H1 (cell line): ENCODE data around the gene PLCB1. TPM values are rescaled to one million over a fixed set of nuclear protein-coding genes. Genes with fewer than 3 reads are reported as not detected.

Experiments
- CTCF ChIA-PET: fragments of 300-600 bp; sonication (Branson Sonifier 250); formaldehyde crosslinking; loops from one replicate; lab custom pipeline; 2021; ENCODE audit not compliant: partially characterized antibody; lab: Charles Lee
- POLR2A ChIA-PET: fragments of 300-600 bp; sonication (Branson Sonifier 250); formaldehyde crosslinking; loops from one replicate; lab custom pipeline; 2021; ENCODE audit warnings: inconsistent platforms; ENCODE audit not compliant: partially characterized antibody; lab: Charles Lee
- DNase-seq, 2 experiments: peaks; one replicate each; pipeline versions ENCODE4 v3.0.0 to v3.0.0-alpha.2; 2010 to 2022; ENCODE audit warnings: low spot score in 2 of 2, low read depth in 1 of 2, mixed read lengths in 1 of 2
- FAIRE-seq: peaks from 2 replicates; lab custom pipeline; 2011; peaks lifted over from hg19 to GRCh38; lab: Jason Lieb, UNC
- H2AFZ ChIP-seq: 2 replicates; pipeline ENCODE4 v1.8.1; 2012; ENCODE audit warnings: low read length, inconsistent platforms
- H2AK5ac ChIP-seq: 2 replicates; pipeline ENCODE4 v1.6.1; 2013; ENCODE audit warnings: low read depth, low read length
- H2BK120ac ChIP-seq: replicated peaks from 2 replicates; pipeline ENCODE3; 2013; ENCODE audit warnings: low read depth, low read length, inconsistent platforms
- H2BK12ac ChIP-seq: 2 replicates; pipeline ENCODE4 v1.6.1; 2013; ENCODE audit warnings: low read depth, low read length
- H2BK15ac ChIP-seq: 2 replicates; pipeline ENCODE4 v1.6.1; 2013; ENCODE audit warnings: low read length
- H2BK20ac ChIP-seq: 2 replicates; pipeline ENCODE4 v1.6.1; 2013; ENCODE audit warnings: low read length
- H2BK5ac ChIP-seq: 2 replicates; pipeline ENCODE4 v1.6.1; 2013; ENCODE audit warnings: low read depth, low read length
- H3K14ac ChIP-seq: 2 replicates; pipeline ENCODE4 v1.6.1; 2013; ENCODE audit warnings: inconsistent platforms; ENCODE audit not compliant: insufficient read length
- H3K18ac ChIP-seq: 2 replicates; pipeline ENCODE4 v1.6.1; 2013; ENCODE audit warnings: low read length; ENCODE audit errors: extremely low read depth
- H3K23ac ChIP-seq: 2 replicates; pipeline ENCODE4 v1.6.1; 2013; ENCODE audit warnings: inconsistent platforms; ENCODE audit not compliant: insufficient read length
- H3K23me2 ChIP-seq: 2 replicates; pipeline ENCODE4 v1.6.1; 2013; ENCODE audit warnings: low read depth, low read length
- H3K27ac ChIP-seq: 2 replicates; pipeline ENCODE4 v1.6.1; 2011; ENCODE audit warnings: low read depth, low read length, inconsistent platforms
- H3K27me3 ChIP-seq, 4 experiments: replicated peaks in 1 of 4; 1 replicate in 1 of 4; 2 replicates in 3 of 4; pipeline versions ENCODE4 v1.6.1 to v1.8.1; 2011 to 2013; ENCODE audit warnings: low read length in 3 of 4, mild to moderate bottlenecking in 3 of 4, inconsistent platforms in 2 of 4, mixed read lengths in 2 of 4, moderate library complexity in 1 of 4; ENCODE audit not compliant: control insufficient read depth in 3 of 4, insufficient read depth in 3 of 4; ENCODE audit errors: extremely low read depth in 1 of 4
- H3K36me3 ChIP-seq, 4 experiments: 2 replicates each; pipeline versions ENCODE4 v1.6.1 to v1.8.1; 2011 to 2013; ENCODE audit warnings: mild to moderate bottlenecking in 4 of 4, low read length in 3 of 4, moderate library complexity in 2 of 4, control low read depth in 1 of 4, inconsistent platforms in 1 of 4; ENCODE audit not compliant: insufficient read depth in 4 of 4, control insufficient read depth in 2 of 4
- H3K4ac ChIP-seq: replicated peaks from 2 replicates; pipeline ENCODE3; 2013; ENCODE audit warnings: low read length, low read depth, mixed read lengths, inconsistent platforms; ENCODE audit not compliant: insufficient read length
- H3K4me1 ChIP-seq, 4 experiments: replicated peaks in 1 of 4; 1 replicate in 1 of 4; 2 replicates in 3 of 4; pipeline versions ENCODE4 v1.6.1 to v1.8.1; 2011 to 2013; ENCODE audit warnings: low read length in 3 of 4, inconsistent platforms in 2 of 4, mixed read lengths in 1 of 4; ENCODE audit not compliant: insufficient read depth in 4 of 4, control insufficient read depth in 3 of 4
- H3K4me2 ChIP-seq, 2 experiments: 2 replicates each; pipeline versions ENCODE4 v1.6.1 to v1.8.1; 2011 to 2013; ENCODE audit warnings: low read depth in 2 of 2, low read length in 2 of 2, control low read depth in 1 of 2, inconsistent platforms in 1 of 2, mild to moderate bottlenecking in 1 of 2; ENCODE audit not compliant: insufficient read depth in 1 of 2
- H3K4me3 ChIP-seq, 4 experiments: fragments of 200-600, 300-600 bp in 1 of 4; sonication (generic), shearing (Covaris generic), sonication (Bioruptor Twin) in 1 of 4; 2 replicates each; pipeline versions ENCODE4 v1.5.1 to v1.8.1; 2011 to 2016; ENCODE audit warnings: low read length in 4 of 4, low read depth in 3 of 4, control low read depth in 2 of 4, inconsistent platforms in 2 of 4, mild to moderate bottlenecking in 2 of 4, mixed read lengths in 1 of 4, moderate library complexity in 1 of 4; ENCODE audit not compliant: insufficient read depth in 2 of 4; ENCODE audit errors: extremely low read depth in 1 of 4
- H3K56ac ChIP-seq: replicated peaks from 2 replicates; pipeline ENCODE3; 2013; ENCODE audit warnings: low read depth, mild to moderate bottlenecking, mixed read lengths, low read length, inconsistent platforms; ENCODE audit not compliant: insufficient read length
- H3K79me1 ChIP-seq: 2 replicates; pipeline ENCODE4 v1.6.1; 2013; ENCODE audit warnings: low read depth, low read length, control low read depth
- H3K79me2 ChIP-seq, 2 experiments: 2 replicates each; pipeline versions ENCODE4 v1.6.1 to v1.8.1; 2012 to 2013; ENCODE audit warnings: low read length in 2 of 2, mild to moderate bottlenecking in 2 of 2, inconsistent platforms in 1 of 2; ENCODE audit not compliant: insufficient read depth in 2 of 2, control insufficient read depth in 1 of 2
- H3K9ac ChIP-seq, 4 experiments: replicated peaks in 1 of 4; 1 replicate in 1 of 4; 2 replicates in 3 of 4; pipeline versions ENCODE4 v1.6.1 to v1.8.1; 2011 to 2013; ENCODE audit warnings: low read depth in 3 of 4, low read length in 3 of 4, control low read depth in 2 of 4, mild to moderate bottlenecking in 2 of 4, moderate library complexity in 2 of 4, inconsistent platforms in 1 of 4; ENCODE audit errors: extremely low read depth in 1 of 4
- H3K9me3 ChIP-seq, 2 experiments: 2 replicates each; pipeline versions ENCODE4 v1.6.1 to v1.8.1; 2012 to 2013; ENCODE audit warnings: mild to moderate bottlenecking in 2 of 2, moderate library complexity in 2 of 2, control low read depth in 1 of 2, inconsistent platforms in 1 of 2, low read depth in 1 of 2, low read length in 1 of 2, mixed read lengths in 1 of 2; ENCODE audit not compliant: insufficient read depth in 2 of 2
- H4K20me1 ChIP-seq, 2 experiments: replicated peaks in 1 of 2; 2 replicates each; pipeline versions ENCODE3 to v1.8.1; 2011 to 2013; ENCODE audit warnings: inconsistent platforms in 2 of 2, low read length in 2 of 2, mild to moderate bottlenecking in 1 of 2; ENCODE audit not compliant: insufficient read depth in 2 of 2, control insufficient read depth in 1 of 2
- H4K5ac ChIP-seq: 2 replicates; pipeline ENCODE4 v1.6.1; 2013; ENCODE audit warnings: low read length, low read depth, mixed read lengths, inconsistent platforms; ENCODE audit not compliant: insufficient read length
- H4K8ac ChIP-seq: 2 replicates; pipeline ENCODE4 v1.8.0; 2013; ENCODE audit warnings: mild to moderate bottlenecking, moderate library complexity, low read length, inconsistent platforms; ENCODE audit not compliant: insufficient read depth; ENCODE audit errors: extremely low read depth
- H4K91ac ChIP-seq: replicated peaks from 2 replicates; pipeline ENCODE3; 2013; ENCODE audit warnings: low read length, mixed read lengths, inconsistent platforms; ENCODE audit not compliant: insufficient read length
- BACH1 ChIP-seq: IDR thresholded peaks from 2 replicates; pipeline ENCODE4 v1.6.1; 2012; ENCODE audit warnings: low read length, improper control_type of control experiment
- CBX8 ChIP-seq: fragments of 300-800, 300-1000 bp; sonication (generic); IDR thresholded peaks from 2 replicates; pipeline ENCODE4 v1.7.1; 2016; ENCODE audit warnings: low read depth, low read length, borderline replicate concordance
- CHD2 ChIP-seq: IDR thresholded peaks from 2 replicates; pipeline ENCODE4 v1.6.1; 2012; ENCODE audit warnings: low read length, improper control_type of control experiment
- CTBP2 ChIP-seq: IDR thresholded peaks from 2 replicates; pipeline ENCODE4 v1.7.0; 2011; ENCODE audit warnings: borderline replicate concordance, mild to moderate bottlenecking, moderate library complexity, mixed read lengths, low read length; ENCODE audit not compliant: insufficient read depth, insufficient read length
- EZH2 ChIP-seq: fragments of 200-600 bp; sonication (generic); IDR thresholded peaks from 2 replicates; pipeline ENCODE4 v1.7.1; 2012; ENCODE audit warnings: low read depth, mild to moderate bottlenecking, moderate library complexity, low read length, inconsistent platforms; ENCODE audit not compliant: severe bottlenecking
- RXRA ChIP-seq: IDR thresholded peaks from 2 replicates; pipeline ENCODE4 v1.6.1; 2011; ENCODE audit warnings: low read depth, mild to moderate bottlenecking, low read length, moderate library complexity; ENCODE audit not compliant: insufficient read depth
- SIX5 ChIP-seq: IDR thresholded peaks from 2 replicates; pipeline ENCODE4 v1.6.1; 2011; ENCODE audit warnings: mild to moderate bottlenecking, low read depth, low read length
- SP1 ChIP-seq: IDR thresholded peaks from 2 replicates; pipeline ENCODE4 v1.6.1; 2011; ENCODE audit warnings: low read depth, low read length
- TCF12 ChIP-seq: IDR thresholded peaks from 2 replicates; pipeline ENCODE4 v1.6.1; 2011; ENCODE audit warnings: low read depth, mild to moderate bottlenecking, low read length
- polyA plus RNA-seq, 7 experiments: library from polyadenylated mRNA; depleted of rRNA in 3 of 7; stranded (reverse) in 5 of 7; unstranded in 2 of 7; fragments of >200 nt in 5 of 7; fragments of 200-250 nt in 2 of 7; gene quantifications; 1 replicate in 5 of 7; 2 replicates in 1 of 7; 4 replicates in 1 of 7; pipeline versions ENCODE4 v1.2.1 to v1.2.3, GENCODE V29; 2011 to 2013; ENCODE audit warnings: missing spikeins in 2 of 7, mixed read lengths in 2 of 7
- total RNA-seq: library from RNA; stranded (reverse); fragmentation: NEBNext Ultra II Directional; extraction: Animal tissue kit (Norgen Biotek cat#: 25700); gene quantifications from 2 replicates; pipeline ENCODE4 v1.2.1, GENCODE V29; 2021

Gene PLCB1
- total and polyA plus RNA-seq, 2 of the 8 experiments (the other 6 are each of a cell fraction or from before 2014, with no cell fraction given): 2.6 to 9.1 TPM

- no peak for FAIRE-seq
- no peak overlapping the region for H2BK12ac ChIP-seq
- POLR2A ChIA-PET: no interaction called here
- no peak overlapping the region for H3K23ac ChIP-seq
- no peak overlapping the region for H2AFZ ChIP-seq
- H3K4me1 ChIP-seq: no peaks in the 10 kb centered on the region; a peak in 1 of 7 replicates
- H3K14ac ChIP-seq: no peak overlapping the region
- H2BK120ac ChIP-seq: no peak overlapping the region
- no peaks in the 10 kb centered on the region for H3K79me2 ChIP-seq
- H3K36me3 ChIP-seq: no peaks in the 10 kb centered on the region
- peaks cover 9 to 13% of the 10 kb centered on the region in 2 experiments for H3K9me3 ChIP-seq
- no peak overlapping the region for H3K4ac ChIP-seq
- no peak overlapping the region for H3K27ac ChIP-seq
- TF ChIP-seq BACH1 (no peak), TCF12 (no peak), EZH2 (no peak), CHD2 (no peak), SIX5 (no peak), CBX8 (no peak), SP1 (no peak), RXRA (no peak), CTBP2 (no peak)
- H3K4me3 ChIP-seq: no peak overlapping the region
- H3K9ac ChIP-seq: no peak overlapping the region
- no peak overlapping the region for H4K8ac ChIP-seq
- no peaks in the 10 kb centered on the region for H4K20me1 ChIP-seq
- H3K79me1 ChIP-seq: no peaks in the 10 kb centered on the region
- H3K56ac ChIP-seq: no peak overlapping the region
- DNase-seq: no peak
- CTCF ChIA-PET: interaction anchor here (0.5 kb wide), 1 partner anchor 166 kb away, joined by 3 read pairs; no protein-coding TSS in a partner anchor
- no peak overlapping the region for H4K91ac ChIP-seq
- H2BK15ac ChIP-seq: no peak overlapping the region
- no peak overlapping the region for H4K5ac ChIP-seq
- H3K4me2 ChIP-seq: no peak overlapping the region
- no peaks in the 10 kb centered on the region for H3K27me3 ChIP-seq
- no peak overlapping the region for H3K18ac ChIP-seq
- no peak overlapping the region for H2BK5ac ChIP-seq
- H2AK5ac ChIP-seq: no peak overlapping the region
- no peak overlapping the region for H2BK20ac ChIP-seq
- no peaks in the 10 kb centered on the region for H3K23me2 ChIP-seq
These were observed 24.4 kb downstream of the PLCB1 start for GRCh38 chr20:8156235-8157079.
